Coronary artery (tissue), 2 donors: Measurements from ENCODE around the gene SMARCA2.

Experiments used
- DNase-seq: peaks from one replicate; pipeline ENCODE4 v3.0.0-alpha.2; 2017; ENCODE audit warnings: low spot score
- H3K27ac ChIP-seq, 2 donors: fragments of 200-600 bp; sonication (generic); one replicate each; pipeline ENCODE4 v1.5.1; 2016 to 2019
- H3K4me3 ChIP-seq: fragments of 200-600 bp; sonication (generic); 2 replicates; pipeline ENCODE4 v1.5.1; 2016; ENCODE audit warnings: mild to moderate bottlenecking, moderate library complexity
- TF ChIP-seq, protein P1 (sequence below): fragments of 200-600 bp; sonication (generic); IDR thresholded peaks from one replicate; pipeline ENCODE4 v1.5.1; 2019; ENCODE audit warnings: antibody characterized with exemption

The SMARCA2 gene

DNA sequence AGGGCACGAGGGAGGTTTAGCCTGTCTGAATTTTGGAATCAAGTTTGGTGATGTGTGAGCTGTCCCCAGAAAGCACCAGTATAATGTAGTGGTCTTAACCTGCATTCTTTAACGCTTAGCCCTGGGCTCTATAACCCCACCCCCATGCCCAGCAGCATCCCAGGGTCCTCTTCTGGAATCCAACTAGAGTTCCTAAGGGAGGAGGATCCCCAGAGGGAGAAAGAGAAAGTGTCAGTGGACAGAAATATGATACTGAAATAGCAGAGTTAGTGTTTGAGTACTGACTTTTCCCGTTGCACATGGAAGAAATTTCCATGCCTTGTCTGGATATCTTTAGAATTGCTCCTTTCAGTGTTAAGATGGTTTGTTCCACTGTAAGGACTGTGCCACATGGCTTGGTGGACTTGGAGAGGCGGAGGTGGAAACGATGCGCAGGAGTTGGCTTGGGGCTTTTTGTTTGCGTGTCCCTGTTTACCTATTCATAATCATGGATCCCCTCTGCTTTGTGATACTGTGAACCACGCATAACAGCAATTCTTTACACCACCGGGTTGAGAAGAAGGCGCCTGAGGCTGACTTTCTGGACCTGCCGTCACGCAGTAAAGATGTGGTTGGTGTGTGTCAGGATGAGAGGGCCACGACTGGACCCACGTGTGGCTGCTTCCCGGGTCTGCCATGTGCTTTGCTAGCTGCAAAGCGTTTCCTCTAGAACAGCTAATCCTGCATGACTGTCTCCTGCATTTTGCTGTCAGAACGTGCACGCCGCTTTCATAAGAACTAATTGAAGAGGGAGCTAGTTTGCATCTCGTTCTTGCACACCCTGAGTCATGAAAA, 142.3 kb downstream of the SMARCA2 start:
- no peak for DNase-seq

DNA sequence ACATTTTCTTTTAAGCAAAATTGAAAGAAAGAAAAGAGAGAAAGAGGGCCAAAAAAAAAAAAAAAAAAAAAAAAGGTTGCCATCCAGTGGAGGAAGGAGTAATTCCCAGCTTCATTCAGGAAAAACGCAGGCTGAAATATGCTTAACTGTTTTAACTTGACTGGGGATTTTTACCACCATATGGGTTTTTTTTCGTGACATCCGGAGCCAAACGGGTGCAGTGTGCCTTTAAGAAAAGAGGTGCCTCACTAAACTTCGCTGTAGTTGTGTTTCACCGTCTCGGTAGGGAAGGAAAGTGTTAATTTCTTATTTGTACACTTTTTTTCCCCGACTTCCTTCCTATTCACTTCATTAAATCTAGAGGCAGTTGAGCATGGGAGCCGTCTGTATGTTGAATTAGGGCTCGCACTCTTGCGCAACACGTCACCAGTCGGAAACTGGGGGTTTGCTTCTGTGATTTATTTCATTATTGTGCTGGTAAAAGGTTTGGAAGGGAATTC, 143.0 kb downstream of the SMARCA2 start:
- Histone ChIP-seq H3K27ac (peak overlapping the region; percentile 29 to 67), H3K4me3 (peak overlapping the region; percentile 74)
- TF ChIP-seq, protein P1, sequence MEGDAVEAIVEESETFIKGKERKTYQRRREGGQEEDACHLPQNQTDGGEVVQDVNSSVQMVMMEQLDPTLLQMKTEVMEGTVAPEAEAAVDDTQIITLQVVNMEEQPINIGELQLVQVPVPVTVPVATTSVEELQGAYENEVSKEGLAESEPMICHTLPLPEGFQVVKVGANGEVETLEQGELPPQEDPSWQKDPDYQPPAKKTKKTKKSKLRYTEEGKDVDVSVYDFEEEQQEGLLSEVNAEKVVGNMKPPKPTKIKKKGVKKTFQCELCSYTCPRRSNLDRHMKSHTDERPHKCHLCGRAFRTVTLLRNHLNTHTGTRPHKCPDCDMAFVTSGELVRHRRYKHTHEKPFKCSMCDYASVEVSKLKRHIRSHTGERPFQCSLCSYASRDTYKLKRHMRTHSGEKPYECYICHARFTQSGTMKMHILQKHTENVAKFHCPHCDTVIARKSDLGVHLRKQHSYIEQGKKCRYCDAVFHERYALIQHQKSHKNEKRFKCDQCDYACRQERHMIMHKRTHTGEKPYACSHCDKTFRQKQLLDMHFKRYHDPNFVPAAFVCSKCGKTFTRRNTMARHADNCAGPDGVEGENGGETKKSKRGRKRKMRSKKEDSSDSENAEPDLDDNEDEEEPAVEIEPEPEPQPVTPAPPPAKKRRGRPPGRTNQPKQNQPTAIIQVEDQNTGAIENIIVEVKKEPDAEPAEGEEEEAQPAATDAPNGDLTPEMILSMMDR = no peak
- DNase-seq = no peak

More for the DNA sequence above, 142.3 kb downstream of the SMARCA2 start:
- H3K27ac ChIP-seq = peak overlapping the region; percentile 29 to 68
- TF ChIP-seq, protein P1 = no peak
- H3K4me3 ChIP-seq = peak overlapping the region; percentile 74

GRCh38 chr9:2158766-2159430, 143.8 kb downstream of the SMARCA2 start:
- Histone ChIP-seq H3K4me3 (peak overlapping the region; percentile 74), H3K27ac (peak overlapping the region; percentile 29 to 67)
- TF ChIP-seq, protein P1 = no peak
- DNase-seq = no peak

GRCh38 chr9:2159521-2160454, 144.6 kb downstream of the SMARCA2 start:
- H3K27ac ChIP-seq = peak overlapping the region; percentile 29 to 37
- TF ChIP-seq, protein P1 = no peak
- no peak for DNase-seq
- peak overlapping the region; percentile 74 for H3K4me3 ChIP-seq

DNA sequence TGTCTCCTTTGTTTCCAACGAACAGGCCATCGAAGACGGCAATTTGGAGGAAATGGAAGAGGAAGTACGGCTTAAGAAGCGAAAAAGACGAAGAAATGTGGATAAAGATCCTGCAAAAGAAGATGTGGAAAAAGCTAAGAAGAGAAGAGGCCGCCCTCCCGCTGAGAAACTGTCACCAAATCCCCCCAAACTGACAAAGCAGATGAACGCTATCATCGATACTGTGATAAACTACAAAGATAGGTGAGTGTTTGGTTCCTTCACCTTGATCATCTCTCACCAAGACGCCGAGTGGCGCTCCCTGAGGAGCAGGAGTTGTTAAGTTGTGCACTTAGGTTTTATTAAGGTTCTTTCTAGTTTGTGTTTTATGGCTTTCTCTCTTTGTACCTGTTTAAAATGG, 146.5 kb downstream of the SMARCA2 start:
- DNase-seq = no peak
- H3K27ac ChIP-seq = no peak overlapping the region
- no peak overlapping the region for H3K4me3 ChIP-seq
- TF ChIP-seq, protein P1 = no peak

DNA sequence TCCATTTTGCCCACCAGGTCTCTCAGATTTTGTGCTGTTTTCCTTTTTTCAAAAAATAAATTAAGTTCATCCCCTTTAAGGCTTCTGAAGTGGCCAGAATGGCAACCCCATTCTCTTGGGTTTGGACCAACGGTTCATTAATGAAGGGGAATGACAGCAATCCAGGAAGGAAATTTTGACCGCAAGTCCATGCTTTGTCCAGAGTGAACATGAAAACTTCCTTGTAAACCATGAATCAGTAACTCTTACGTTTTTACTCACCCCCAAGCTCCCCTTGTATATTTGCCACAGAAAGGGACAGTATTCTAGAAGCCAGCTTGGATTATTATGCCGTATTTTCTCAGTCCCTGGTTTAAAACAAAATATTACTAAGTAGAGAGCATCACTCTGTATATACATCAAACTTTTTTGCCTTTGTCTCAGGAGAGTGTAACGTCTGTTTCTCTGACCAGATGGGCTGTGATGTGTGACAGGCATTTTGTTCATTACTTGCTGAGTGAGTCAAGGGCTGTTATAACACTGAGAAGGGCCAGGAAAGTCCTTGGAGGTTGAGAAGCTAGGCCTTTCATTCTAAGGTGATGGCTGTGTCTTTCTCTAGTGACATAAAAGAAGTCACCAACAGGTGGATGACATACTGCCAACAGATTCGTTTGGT, 148.2 kb downstream of the SMARCA2 start:
- DNase-seq = no peak
- H3K27ac ChIP-seq = no peak overlapping the region
- no peak overlapping the region for H3K4me3 ChIP-seq
- TF ChIP-seq, protein P1 = no peak
